ENCODE results near the gene TTC31.

Gene TTC31

DNA sequence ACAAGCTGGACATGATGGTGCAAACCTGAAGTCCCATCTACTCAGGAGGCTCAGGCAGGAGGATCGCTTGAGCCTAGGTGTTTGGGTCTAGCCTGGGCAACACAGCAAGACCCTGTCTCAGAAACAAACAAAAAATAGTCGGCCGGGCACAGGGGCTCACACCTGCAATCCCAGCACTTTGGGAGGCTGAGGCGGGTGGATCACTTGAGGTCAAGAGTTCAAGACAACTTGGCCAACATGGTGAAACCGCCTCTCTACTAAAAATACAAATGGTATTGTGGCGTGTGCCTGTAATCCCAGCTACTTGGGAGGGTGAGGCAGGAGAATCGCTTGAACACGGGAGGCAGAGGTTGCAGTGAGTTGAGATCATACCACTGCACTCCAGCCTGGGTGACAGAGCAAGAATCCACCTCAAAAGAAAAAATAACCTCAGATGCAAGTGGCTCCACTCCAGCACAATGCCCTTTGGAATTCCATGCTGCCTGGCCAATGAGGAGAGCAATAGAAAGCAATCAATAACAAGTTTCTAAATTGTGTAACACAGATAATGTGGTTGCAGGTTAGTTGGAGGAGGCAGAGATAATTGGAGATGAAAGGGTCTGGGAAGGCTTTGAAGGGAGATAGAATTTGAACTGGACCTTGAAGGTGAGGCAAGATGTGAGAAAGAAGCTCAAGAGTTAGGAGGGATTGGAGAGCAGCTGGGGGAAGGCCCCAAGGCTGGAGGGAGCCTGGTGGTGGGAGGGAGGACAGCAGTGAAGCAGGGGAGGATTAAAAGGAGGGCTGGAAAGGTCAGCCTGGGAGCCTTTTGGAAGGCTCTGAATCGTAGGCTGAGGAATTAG lies 6.0 kb downstream of the TTC31 start:
- no peak for DNase-seq

DNA sequence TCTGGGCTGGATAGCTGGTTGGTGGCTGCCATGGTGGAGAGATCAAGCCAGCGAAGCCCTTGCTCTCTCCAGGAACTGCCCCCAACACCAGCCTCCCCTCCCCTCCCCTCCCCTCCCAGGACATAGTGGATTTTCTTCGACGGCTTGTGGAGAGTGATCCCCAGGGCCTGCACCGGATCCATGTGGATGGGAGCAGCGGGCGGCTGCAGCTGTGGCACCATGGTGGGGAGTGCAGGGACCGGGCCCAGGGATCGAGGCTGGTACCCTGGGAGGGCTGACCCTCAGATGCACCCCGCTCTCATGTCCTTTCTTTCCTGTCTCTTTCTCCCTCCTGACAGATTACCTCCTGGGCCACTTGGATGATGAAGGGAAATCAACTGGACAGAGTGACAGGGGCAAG lies 7.0 kb downstream of the TTC31 start:
- DNase-seq: no peak

DNA sequence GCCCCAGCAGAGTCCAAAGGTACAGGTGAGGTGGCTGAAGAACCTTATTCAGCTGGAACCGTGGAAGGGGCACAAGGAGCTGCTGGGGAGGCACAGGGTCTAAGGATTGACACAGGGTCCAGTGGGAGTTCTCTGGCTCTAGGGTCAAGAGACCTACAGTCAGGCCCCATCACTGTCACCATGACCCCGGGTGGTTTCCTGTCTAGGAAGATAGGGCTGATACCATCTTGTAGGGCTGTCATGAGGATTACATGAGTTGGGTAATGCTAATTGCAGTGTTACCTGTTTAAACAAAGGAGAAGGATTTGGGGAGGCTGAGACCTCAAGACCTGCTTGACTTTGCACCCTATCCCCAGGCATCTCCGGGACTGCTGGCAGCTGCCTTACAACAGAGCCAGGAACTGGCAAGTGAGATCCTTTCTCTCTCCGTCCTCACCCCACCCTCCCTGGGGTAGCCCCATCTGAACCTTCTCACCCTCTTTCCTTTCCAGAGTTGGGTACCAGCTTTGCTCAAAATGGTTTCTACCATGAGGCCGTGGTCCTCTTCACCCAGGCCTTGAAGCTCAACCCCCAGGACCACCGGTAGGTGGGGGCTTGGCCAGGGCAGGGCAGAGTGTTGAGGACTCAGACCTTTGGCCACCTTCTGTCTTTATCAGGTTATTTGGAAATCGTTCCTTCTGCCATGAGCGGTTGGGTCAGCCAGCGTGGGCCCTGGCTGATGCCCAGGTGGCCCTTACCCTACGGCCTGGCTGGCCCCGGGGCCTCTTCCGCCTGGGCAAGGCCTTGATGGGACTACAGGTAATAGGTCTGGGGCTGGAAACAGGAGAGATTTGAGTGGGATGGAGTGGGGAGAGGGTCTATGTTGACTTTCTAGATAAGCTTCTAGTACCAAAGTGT lies 9.0 kb downstream of the TTC31 start:
- no peak for DNase-seq

DNA sequence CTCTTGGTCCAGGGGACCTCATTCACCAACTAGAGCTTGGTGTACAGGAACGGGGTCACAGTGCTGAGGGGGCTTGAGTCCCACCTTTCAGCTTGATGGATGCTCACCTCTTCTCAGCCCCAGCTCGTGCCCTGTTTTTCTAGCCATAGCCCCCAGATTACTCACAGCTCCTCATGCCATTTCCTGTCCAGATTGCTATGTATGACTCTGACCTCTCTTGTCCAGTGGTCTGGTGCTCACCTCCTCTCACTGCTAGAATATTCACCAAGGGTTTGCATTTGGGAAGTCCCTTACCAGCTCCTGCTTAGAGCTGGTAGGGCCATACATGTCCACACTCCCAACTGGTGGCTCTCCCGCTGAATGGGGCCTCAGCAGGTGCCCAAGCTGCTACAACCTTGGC lies 10.7 kb downstream of the TTC31 start:
- no peak for DNase-seq

DNA sequence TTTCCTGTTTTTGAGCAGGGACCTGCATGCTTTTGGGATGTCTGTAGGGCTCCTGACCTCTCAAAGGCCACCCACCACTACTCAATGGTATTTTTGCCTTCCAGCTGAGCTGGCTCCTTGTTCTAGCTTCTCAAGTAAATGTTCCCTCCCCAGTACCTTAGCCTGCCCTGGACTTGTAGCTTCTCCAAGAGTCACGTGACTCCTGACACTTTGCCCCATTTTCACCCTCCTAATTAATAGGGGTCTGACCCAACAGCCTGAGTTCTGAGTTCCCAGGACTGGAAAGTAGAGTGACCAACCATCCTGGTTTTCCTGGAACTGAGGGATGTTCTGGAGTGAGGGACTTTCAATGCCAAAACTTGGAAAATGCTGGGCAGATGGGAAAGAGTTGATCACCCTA lies 12.6 kb downstream of the TTC31 start:
- DNase-seq: no peak

DNA sequence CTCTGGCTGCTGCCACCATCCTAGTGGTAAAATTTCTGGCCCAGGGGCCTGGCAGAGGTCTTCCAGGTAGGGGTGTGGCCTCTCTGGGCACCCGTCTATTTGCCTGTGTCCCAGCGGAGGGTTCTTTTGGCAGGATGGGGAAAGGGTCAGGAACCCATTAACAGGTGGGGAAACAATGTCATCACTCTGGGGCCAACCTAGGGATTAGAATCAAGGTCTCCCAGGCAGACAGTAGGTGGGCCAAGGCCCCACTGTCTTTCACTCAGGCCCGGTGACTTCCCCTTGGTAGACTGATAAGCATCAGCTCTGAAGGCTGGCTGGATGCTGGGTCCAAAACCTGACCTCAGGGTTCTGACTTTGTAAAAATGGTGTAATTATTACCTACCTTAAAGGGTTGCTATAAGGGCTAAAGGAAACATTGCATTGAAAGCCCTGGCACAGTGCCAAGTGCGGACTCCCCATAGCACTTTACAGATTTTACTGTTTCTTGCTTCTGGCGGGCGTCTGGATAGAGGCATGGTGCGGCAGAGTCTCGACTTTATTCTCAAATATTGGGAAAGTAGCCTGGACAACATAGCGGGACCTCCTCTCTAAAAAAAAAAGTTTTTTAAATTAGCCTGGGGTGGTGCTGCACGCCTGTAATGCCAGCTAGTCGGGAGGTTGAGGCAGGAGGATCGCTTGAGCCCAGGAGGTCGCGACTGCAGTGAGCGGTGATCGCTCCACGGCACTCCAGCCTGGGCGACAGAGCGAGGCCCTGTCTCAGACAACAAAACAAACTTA lies 14.3 kb downstream of the TTC31 start:
- no peak for DNase-seq

DNA sequence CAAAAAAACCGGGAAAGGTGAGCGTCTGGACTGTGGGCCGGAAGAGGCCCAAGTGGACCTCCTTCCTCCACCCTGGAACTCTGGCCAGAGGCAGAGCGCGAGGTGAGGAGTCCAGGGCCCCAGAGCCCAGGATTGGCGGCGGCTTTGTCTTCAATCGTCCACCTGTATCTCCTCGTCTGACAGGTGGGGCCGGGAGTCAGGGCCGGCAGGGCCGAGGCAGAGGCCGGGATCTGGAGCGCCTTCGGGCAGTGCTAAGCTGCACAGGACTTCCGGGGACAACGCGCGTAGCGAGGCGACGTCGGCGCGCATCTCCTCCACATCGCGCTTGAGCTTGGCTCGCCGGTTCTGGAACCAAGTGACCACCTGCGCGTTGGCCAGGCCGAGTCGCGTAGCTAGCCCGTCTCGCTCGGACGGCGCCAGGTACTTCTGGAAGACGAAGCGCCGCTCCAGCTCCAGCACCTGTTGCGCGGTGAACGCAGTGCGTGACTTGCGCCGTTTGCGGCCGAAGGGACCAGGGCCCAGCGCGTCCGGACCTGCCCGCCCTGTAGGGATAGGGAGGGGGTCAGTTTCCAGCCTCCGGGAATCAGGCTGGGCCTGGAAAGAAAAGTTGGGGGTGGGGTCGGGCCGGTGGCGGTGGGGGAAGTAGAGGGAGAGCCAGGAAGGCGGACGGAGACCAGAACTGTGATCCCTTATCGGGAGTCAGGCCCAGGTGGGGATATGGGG lies 15.1 kb downstream of the TTC31 start:
- DNase-seq: no peak

DNA sequence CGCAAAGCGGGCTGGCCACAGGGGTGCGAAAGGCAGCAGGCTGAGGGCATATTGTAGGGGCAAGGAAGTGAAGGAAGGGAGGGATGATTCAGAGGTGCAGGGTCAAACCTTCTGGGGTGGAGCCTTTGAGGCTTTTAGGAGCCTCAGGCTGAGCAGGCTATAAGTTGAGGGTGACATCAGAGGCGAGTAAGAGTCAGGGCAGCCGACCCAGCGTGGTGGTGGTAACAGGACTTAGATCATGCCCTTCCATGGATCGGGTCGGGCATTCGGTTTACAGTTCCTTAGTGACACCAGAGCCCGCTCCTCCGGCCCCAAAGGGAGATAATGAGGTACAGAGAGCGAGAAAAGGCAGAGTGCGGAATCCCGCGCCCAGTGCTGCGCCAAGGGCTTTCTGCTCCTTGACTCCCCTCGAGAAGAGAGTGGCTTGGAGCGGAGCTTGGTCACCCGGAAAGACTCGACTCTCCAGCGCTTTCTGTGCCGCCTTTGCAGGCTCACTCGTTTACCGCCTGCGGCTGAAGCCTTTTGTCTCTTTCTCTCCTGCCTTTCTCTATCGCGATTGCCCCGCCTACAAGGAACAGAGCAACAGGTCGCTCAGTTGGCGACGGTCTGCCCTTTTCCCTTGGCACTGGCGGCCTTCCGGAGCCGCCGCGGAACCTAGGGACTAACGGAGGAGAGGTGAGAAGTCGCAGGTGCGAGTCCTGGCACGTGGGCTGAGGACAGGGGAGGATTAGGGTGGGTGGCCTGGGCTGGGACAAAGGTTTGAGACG lies 15.8 kb downstream of the TTC31 start:
- DNase-seq: no peak

DNA sequence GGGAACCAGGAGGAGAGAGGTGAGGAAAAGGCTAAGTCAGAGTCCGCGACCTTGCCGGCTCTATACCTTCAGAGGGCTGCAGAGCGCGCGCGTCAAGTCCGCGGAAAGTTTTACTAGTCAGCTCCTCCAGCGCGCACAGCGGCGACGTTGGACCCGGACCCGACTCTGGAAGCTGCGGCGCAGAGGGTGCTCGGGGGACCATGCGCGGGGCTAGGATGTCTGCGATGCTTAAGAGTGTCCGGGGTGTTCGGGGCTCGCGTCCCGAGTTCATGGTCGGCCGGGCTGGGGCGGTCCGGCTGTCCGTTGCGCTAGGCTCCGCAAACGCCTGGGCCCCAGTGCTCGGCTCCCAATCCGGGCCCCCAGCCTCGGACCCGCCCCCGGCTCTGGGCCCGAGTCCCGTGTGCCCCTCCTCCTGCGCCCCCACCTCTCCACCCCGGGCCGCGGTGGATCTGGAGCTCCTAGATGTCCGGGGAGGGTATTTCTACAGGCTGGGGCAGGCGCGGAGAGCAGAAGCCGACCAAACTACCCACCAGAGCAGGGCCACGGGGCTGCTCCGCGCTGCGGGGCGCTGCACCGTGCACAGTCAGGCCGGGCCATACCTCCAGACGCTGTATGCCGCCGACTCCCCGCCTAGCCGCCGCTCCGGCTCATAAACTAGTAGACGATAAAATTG lies 16.5 kb downstream of the TTC31 start, which contains the start of gene LBX2:
LBX2 (minus strand) TSS at position 337 of the 673 bp plus-strand sequence; CDS start at position 271, 66 bp downstream.
- no peak for DNase-seq

DNA sequence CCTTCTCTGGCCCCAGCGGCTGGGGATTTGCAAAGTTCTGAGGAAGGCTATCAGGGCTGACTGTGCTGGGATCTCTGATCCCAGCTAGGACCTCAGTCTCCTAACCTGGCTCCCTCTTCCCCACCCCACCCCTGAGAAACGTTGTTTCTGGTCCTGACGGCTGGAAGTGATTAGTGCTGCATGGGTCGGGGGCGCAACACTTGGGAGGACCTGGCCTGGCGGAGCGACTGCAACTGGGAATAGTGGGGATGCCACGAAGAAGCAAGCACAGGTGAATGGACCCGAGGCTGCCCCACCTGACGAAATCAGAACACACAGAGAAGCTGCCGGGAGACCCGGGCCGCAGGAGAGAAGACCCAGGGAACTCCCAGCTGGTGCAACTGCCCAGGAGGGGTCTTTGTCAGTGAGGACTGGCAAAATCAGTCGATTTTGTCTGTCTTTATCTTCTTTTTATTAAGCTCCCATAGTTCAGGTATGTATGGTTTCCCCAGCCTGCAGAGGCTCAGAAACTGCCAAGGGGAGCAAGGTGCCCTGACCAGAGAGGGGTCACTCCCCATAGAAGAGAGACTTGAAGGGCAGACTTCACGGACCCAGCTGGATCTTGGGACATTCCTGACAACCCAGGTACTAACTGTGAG lies 17.2 kb downstream of the TTC31 start:
- DNase-seq: no peak

DNA sequence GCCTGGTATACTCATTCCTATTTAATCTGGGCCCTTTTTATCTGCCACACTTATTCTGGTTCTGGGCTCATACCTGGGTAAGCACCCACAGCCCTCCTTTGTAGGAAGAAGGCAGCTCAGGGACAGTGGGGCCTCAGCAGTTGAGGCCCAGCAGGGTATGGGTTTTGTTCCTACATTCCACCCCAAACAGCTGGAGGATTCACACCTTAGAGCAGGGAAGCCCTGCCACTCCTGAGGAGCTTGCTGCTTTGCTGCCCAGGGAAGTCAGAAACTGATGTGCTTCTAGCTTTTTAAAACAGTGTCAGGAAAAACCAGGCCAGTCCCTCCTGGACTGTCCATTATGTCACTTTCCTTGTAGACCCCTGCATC lies 17.7 kb downstream of the TTC31 start:
- DNase-seq: no peak

DNA sequence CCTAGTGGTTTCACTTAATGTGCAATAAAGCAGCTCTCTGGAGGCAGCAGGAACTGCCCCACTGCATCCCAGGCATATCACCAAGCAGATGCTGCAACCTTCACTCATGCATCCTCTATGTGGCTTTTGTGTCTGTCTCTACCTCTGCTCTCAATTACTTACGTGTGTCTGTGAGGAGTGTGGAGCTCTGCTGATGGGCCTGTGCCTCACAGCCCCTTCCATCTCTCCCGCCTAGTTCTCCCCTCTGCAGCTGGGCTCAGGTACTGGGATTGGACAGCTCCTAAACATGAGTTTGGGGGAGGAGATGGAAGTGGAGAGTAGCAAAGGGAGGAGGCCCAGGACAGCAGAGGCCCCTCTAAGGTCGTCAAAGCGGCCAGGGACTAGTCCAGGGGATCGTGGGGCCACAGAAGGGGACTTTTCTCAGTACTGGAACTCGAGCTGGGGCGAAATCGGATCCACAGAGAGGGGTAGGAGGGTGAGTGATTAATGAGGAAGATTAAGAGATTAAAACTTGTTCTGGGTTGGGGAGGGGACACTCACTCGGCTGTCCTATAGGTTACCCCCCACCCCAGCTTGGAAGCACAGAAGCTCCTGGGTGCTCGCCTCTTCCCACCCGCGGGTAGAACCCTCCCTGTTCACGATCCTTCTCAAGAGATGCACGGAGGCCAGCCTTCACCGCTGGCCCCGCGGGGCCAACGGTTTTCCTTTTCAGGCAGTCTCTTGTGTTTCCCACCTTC lies 18.6 kb downstream of the TTC31 start:
- no peak for DNase-seq

DNA sequence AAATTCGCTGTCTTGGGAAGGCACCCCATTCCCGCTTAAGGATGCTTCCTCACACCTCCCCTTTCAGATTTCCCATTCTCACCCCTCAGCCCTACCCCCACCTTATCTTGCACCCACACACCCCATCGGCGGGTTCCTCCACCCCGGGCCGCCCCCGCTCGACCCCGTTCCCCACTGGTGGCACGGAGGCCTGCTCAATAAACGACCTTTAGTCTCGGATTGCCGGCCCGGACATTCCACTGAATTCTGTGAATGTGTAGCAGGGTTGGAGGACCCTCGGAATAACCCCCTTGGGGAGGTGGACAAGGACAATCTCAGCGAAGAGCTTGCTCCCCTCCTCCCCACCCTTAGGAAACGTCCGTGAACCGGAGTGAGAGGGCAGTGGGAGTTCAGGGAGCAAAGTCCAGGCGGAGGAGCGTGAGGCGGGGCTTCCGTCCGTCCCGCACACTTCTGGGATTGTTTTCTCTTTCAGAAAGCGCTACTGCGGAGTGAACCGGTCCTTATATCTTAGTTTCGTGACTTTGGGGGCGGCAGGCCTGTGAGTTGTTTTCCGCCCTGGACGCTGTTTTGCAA lies 19.4 kb downstream of the TTC31 start:
- DNase-seq: no peak

DNA sequence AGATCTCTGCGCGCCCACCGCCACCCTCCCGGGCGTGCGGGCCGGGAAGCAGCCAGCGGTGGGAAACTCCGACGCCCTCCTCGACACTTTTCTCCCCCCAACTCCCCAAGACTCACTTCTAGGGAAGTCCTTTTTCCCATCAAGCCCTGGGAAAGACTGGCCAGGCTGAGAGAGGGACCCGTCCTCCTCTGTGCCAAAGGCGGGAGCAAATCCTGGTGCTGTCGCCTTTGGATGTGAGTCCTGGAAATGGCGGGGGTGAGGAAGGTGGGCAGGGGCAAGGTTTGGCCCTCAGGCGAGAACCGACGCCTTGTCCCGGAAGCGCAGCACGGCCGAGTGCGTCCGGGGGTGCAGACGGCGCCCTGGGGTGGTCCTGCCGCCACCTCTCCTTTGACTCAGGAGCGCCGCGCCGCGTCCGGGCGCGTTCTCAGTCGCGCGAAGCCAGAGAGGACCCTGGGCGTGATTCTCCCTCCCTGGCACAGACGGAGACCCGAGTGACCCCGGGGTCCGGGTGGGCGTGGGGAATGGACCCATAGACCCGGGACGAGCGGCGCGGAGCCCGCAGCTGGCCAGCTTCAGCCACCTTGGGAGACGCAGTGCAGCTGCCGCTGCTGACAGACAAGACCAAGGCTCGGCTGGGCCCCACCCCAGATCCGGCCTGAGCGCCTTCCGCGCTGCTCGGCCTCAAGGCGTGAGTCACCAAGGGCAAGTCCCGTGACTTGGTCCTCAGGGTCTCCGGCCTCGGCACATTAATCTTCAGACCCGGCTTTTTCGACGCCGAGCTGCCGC lies 20.0 kb downstream of the TTC31 start:
- no peak for DNase-seq

DNA sequence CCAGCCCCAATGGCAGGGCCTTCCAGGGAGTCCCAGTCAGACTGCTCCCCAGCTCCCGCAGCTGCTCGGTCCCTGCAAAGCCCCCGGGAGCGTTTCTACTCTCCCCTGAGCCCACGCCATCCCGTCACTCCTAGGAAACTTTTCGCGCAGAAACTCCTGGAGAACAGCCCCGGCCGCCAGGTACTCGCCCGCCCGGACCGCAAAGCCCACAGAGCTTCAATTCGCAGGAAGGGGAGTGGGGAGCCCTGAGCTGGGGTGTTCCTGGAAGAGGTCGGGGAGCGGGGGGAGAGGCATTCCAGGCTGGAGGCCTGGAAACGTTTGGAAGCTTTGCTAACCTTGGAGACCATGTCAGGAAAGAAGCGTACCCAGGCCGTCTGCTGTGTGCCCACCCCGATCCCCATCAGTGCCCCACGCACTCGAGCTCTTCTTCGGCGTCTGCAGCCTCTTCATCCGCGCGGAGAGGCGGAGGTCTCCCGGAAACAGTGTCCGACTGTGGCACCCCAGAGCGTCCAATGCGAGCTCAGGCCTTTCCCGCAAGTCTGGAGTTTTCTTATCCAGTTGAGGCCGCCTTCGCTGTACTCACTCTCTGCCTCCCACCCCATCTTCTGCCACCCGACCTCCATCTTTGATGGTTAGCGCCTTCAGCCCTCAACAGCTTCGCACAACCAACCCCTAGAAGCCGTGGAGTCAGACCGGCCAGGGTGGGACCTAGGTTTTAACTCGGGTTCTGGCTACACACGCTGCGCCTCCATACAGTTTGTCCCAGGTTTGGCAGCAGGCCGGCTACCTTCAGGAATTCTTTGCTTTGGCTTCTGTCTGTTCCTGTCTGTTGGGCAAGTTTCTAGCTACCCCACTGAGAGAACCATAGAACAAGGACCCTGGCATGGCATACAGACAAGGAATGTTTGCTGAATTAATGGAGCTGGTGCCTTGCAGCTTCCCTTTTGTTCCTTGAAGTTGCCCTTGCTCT lies 20.9 kb downstream of the TTC31 start:
- DNase-seq: no peak

DNA sequence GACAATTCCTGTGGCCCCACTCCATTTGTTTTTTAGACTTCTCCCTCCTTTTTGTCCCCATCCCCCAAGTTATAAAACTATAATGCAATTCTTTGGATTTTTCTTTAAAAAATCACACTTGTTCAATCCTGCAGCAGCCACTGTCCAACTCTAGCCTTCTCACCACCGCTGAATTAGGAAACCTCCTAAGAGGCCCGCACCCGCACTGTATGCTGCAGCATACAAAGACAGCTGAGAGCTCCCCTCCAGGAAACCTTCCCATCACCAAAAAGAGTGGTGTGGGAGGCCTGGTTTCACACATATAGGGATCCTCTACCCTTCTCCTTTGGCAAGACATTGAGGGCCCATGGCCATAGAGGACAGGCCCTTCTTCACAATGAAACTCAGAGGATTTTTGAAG lies 21.7 kb downstream of the TTC31 start:
- DNase-seq: no peak

All from SIG-M5 (cell line).